Bronchial epithelial cell (primary cell): ENCODE measurements around the gene TNFRSF4. TPM values are rescaled to one million over a fixed set of nuclear protein-coding genes. Genes with fewer than 3 reads are reported as not detected.

Experiments
- DNase-seq: peaks from one replicate; pipeline ENCODE4 v3.0.0-alpha.2; 2010; ENCODE audit warnings: low read depth
- FAIRE-seq: peaks from 2 replicates; lab custom pipeline; 2011; peaks lifted over from hg19 to GRCh38; lab: Jason Lieb, UNC
- H3K27me3 ChIP-seq: 2 replicates; pipeline ENCODE4 v1.5.1; 2011; ENCODE audit warnings: low read length; ENCODE audit not compliant: control insufficient read depth, insufficient read depth
- H3K36me3 ChIP-seq: 2 replicates; pipeline ENCODE4 v1.5.1; 2011; ENCODE audit warnings: low read length; ENCODE audit not compliant: control insufficient read depth, insufficient read depth
- H3K4me3 ChIP-seq: 2 replicates; pipeline ENCODE4 v1.5.1; 2011; ENCODE audit warnings: mild to moderate bottlenecking, low read depth, low read length, control low read depth
- total RNA-seq: library from RNA; depleted of rRNA; stranded (reverse); fragments of >200 nt; gene quantifications from 2 replicates; pipeline ENCODE4 v1.2.1, GENCODE V29; 2014
- TF ChIP-seq, protein P1 (sequence below): IDR thresholded peaks from 2 replicates; pipeline ENCODE4 v1.5.1; 2011; ENCODE audit warnings: mild to moderate bottlenecking, moderate library complexity, low read length, control low read depth, inconsistent platforms; ENCODE audit not compliant: insufficient read depth, severe bottlenecking

TNFRSF4 gene
- total RNA-seq, 1 donor from 2014 or later, result not detected

GRCh38 chr1:1175221-1176062 is 38.5 kb downstream of the TNFRSF4 start:
- no peaks in the 10 kb centered on the region for H3K36me3 ChIP-seq
- peaks cover 5% of the 10 kb centered on the region for H3K27me3 ChIP-seq
- DNase-seq, result no peak
- no peak for FAIRE-seq
- TF ChIP-seq, protein P1, sequence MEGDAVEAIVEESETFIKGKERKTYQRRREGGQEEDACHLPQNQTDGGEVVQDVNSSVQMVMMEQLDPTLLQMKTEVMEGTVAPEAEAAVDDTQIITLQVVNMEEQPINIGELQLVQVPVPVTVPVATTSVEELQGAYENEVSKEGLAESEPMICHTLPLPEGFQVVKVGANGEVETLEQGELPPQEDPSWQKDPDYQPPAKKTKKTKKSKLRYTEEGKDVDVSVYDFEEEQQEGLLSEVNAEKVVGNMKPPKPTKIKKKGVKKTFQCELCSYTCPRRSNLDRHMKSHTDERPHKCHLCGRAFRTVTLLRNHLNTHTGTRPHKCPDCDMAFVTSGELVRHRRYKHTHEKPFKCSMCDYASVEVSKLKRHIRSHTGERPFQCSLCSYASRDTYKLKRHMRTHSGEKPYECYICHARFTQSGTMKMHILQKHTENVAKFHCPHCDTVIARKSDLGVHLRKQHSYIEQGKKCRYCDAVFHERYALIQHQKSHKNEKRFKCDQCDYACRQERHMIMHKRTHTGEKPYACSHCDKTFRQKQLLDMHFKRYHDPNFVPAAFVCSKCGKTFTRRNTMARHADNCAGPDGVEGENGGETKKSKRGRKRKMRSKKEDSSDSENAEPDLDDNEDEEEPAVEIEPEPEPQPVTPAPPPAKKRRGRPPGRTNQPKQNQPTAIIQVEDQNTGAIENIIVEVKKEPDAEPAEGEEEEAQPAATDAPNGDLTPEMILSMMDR, result no peak
- no peak overlapping the region for H3K4me3 ChIP-seq

GRCh38 chr1:1173793-1174415 is 40.0 kb downstream of the TNFRSF4 start, which contains the start of gene TTLL10:
Gene TTLL10 (plus strand): TSS chr1:1173880. CDS start chr1:1179216, 5,336 bp downstream.
- H3K36me3 ChIP-seq, result peaks cover 4% of the 10 kb centered on the region
- no peak within 1 kb of the TSS for H3K4me3 ChIP-seq
- DNase-seq (no peak), FAIRE-seq (no peak)
- H3K27me3 ChIP-seq, result peaks cover 5% of the 10 kb centered on the region
- TF ChIP-seq, protein P1, result no peak

GRCh38 chr1:1173061-1173792 is 40.7 kb downstream of the TNFRSF4 start:
- TF ChIP-seq, protein P1, result no peak
- peaks cover 5% of the 10 kb centered on the region for H3K27me3 ChIP-seq
- DNase-seq, result no peak
- H3K36me3 ChIP-seq, result peaks cover 7% of the 10 kb centered on the region
- no peak overlapping the region for H3K4me3 ChIP-seq
- FAIRE-seq, result no peak

- Histone ChIP-seq H3K36me3 (peaks cover 7% of the 10 kb centered on the region), H3K27me3 (peaks cover 5% of the 10 kb centered on the region), H3K4me3 (no peak overlapping the region)
- FAIRE-seq (no peak), DNase-seq (no peak)
- TF ChIP-seq, protein P1, result no peak
Observed at GRCh38 chr1:1171546-1172340, 42.2 kb downstream of the TNFRSF4 start.

GRCh38 chr1:1171161-1171545 is 42.8 kb downstream of the TNFRSF4 start:
- DNase-seq (no peak), FAIRE-seq (no peak)
- TF ChIP-seq, protein P1, result no peak
- Histone ChIP-seq H3K27me3 (peaks cover 5% of the 10 kb centered on the region), H3K36me3 (peaks cover 7% of the 10 kb centered on the region), H3K4me3 (no peak overlapping the region)
